B cell (primary cell): ENCODE measurements around the gene CLDN25. TPM values are rescaled to one million over a fixed set of nuclear protein-coding genes. Genes with fewer than 3 reads are reported as not detected.

ENCODE experiments used
- ATAC-seq: fragments of 200-7000 bp; cut with Tn5 transposase; one replicate; pipeline ENCODE4 v1.10.0; 2021; ENCODE audit warnings: low read depth, mild to moderate bottlenecking, moderate number of reproducible peaks, moderate library complexity
- CTCF ChIA-PET: fragments of 350-600 bp; sonication (Branson Sonifier 250); formaldehyde crosslinking; loops from one replicate; lab custom pipeline; 2021; ENCODE audit warnings: antibody characterized with exemption, inconsistent platforms; lab: Charles Lee
- POLR2A ChIA-PET: fragments of 350-600 bp; sonication (Branson Sonifier 250); formaldehyde crosslinking; loops from one replicate; lab custom pipeline; 2021; ENCODE audit warnings: antibody characterized with exemption; lab: Charles Lee
- DNase-seq: peaks from one replicate; pipeline ENCODE4 v3.0.0; 2013
- H2AFZ ChIP-seq: 2 replicates; pipeline ENCODE4 v1.6.1; 2012; ENCODE audit warnings: mild to moderate bottlenecking, low read depth, low read length; ENCODE audit not compliant: insufficient read depth, poor library complexity, severe bottlenecking
- H3K27ac ChIP-seq, 2 donors: 1 replicate in 1 of 2; 2 replicates in 1 of 2; pipeline ENCODE4 v1.5.1; 2012 to 2013; ENCODE audit warnings: low read length in 2 of 2, mild to moderate bottlenecking in 2 of 2, moderate library complexity in 1 of 2
- H3K27me3 ChIP-seq, 4 experiments: fragments of 200-600 bp in 1 of 4; sonication (generic) in 1 of 4; replicated peaks in 1 of 4; 1 replicate in 2 of 4; 2 replicates in 2 of 4; pipeline versions ENCODE4 v1.6.1 to v1.7.0; 2013 to 2016; ENCODE audit warnings: low read length in 3 of 4, mild to moderate bottlenecking in 2 of 4, mixed read lengths in 1 of 4, moderate library complexity in 1 of 4; ENCODE audit not compliant: insufficient read depth in 4 of 4, control insufficient read depth in 3 of 4; ENCODE audit errors: control extremely low read depth in 1 of 4
- H3K36me3 ChIP-seq, 2 experiments: replicated peaks in 1 of 2; 1 replicate in 1 of 2; 2 replicates in 1 of 2; pipeline versions ENCODE4 v1.6.1 to v1.7.1; 2013; ENCODE audit warnings: low read length in 1 of 2; ENCODE audit not compliant: insufficient read depth in 2 of 2, control insufficient read depth in 1 of 2; ENCODE audit errors: control extremely low read depth in 1 of 2, extremely low read depth in 1 of 2
- H3K4me1 ChIP-seq, 2 donors: fragments of 200-600 bp in 1 of 2; sonication (generic) in 1 of 2; 1 replicate in 1 of 2; 2 replicates in 1 of 2; pipeline versions ENCODE4 v1.5.1 to v1.6.1; 2013 to 2017; ENCODE audit warnings: low read length in 2 of 2; ENCODE audit not compliant: control insufficient read depth in 2 of 2, insufficient read depth in 2 of 2
- H3K4me2 ChIP-seq: replicated peaks from 2 replicates; pipeline ENCODE3; 2012; ENCODE audit warnings: mild to moderate bottlenecking, low read depth, low read length; ENCODE audit not compliant: poor library complexity, severe bottlenecking
- H3K4me3 ChIP-seq, 5 experiments: fragments of 200-600 bp in 1 of 5; sonication (generic) in 1 of 5; 1 replicate in 3 of 5; 2 replicates in 2 of 5; pipeline versions ENCODE4 v1.5.1 to v1.7.0; 2011 to 2016; ENCODE audit warnings: low read length in 4 of 5, mild to moderate bottlenecking in 4 of 5, low read depth in 2 of 5, control low read depth in 1 of 5, moderate library complexity in 1 of 5; ENCODE audit not compliant: insufficient read depth in 1 of 5; ENCODE audit errors: control extremely low read depth in 1 of 5, extremely low read depth in 1 of 5
- H3K79me2 ChIP-seq: fragments of 200-600 bp; sonication (generic); one replicate; pipeline ENCODE4 v1.6.0; 2016; ENCODE audit warnings: low read length; ENCODE audit not compliant: control insufficient read depth, insufficient read depth
- H3K9ac ChIP-seq: fragments of 200-600 bp; sonication (generic); 2 replicates; pipeline ENCODE4 v1.6.1; 2017; ENCODE audit warnings: mild to moderate bottlenecking, low read length, moderate library complexity
- H3K9me3 ChIP-seq, 3 donors: one replicate each; pipeline versions ENCODE4 v1.6.1 to v1.7.1; 2013; ENCODE audit warnings: low read length in 2 of 3; ENCODE audit not compliant: control insufficient read depth in 2 of 3, insufficient read depth in 1 of 3; ENCODE audit errors: control extremely low read depth in 1 of 3
- H4K20me1 ChIP-seq: 2 replicates; pipeline ENCODE4 v1.6.0; 2012; ENCODE audit warnings: mild to moderate bottlenecking, low read length; ENCODE audit not compliant: insufficient read depth, control insufficient read depth, poor library complexity, severe bottlenecking
- H3K27ac Mint-ChIP-seq: one replicate; pipeline ENCODE4 v1.8.0; 2021; ENCODE audit warnings: mixed read lengths
- H3K27me3 Mint-ChIP-seq: one replicate; pipeline ENCODE4 v1.8.0; 2021; ENCODE audit warnings: mixed read lengths
- H3K4me1 Mint-ChIP-seq: one replicate; pipeline ENCODE4 v1.8.0; 2021; ENCODE audit warnings: mixed read lengths
- H3K4me3 Mint-ChIP-seq: one replicate; pipeline ENCODE4 v1.8.0; 2021; ENCODE audit warnings: mixed read lengths
- H3K9me3 Mint-ChIP-seq: one replicate; pipeline ENCODE4 v1.8.0; 2022; ENCODE audit warnings: mixed read lengths; ENCODE audit not compliant: insufficient read depth
- CTCF ChIP-seq: fragments of 200-600 bp; IDR thresholded peaks from one replicate; pipeline ENCODE4 v1.8.0; 2022; ENCODE audit warnings: antibody characterized with exemption, mild to moderate bottlenecking
- EZH2 ChIP-seq: IDR thresholded peaks from 2 replicates; pipeline ENCODE4 v1.6.1; 2012; ENCODE audit warnings: borderline replicate concordance, low read depth, mild to moderate bottlenecking, moderate library complexity, low read length; ENCODE audit not compliant: insufficient read depth, poor library complexity, severe bottlenecking
- WGBS: methylation state at CpG from one replicate; pipeline ENCODE4 v1.1.5; 2013; ENCODE audit warnings: missing lambda C conversion rate; ENCODE audit not compliant: insufficient coverage; 5-methylcytosine and 5-hydroxymethylcytosine counted together
- intact Hi-C: fragments of 100-400 bp; cut with micrococcal nuclease; formaldehyde crosslinking; loops from one replicate; pipeline ENCODE4 v1.10.0; 2022
- polyA plus RNA-seq: library from polyadenylated mRNA; depleted of rRNA; stranded (reverse); fragments of >200 nt; gene quantifications from 2 replicates; pipeline ENCODE4 v1.2.3, GENCODE V29; 2012
- total RNA-seq, 2 donors: library from RNA; stranded (reverse); fragments of 120-200 nt in 1 of 2; gene quantifications; 1 replicate in 1 of 2; 2 replicates in 1 of 2; pipeline versions ENCODE4 v1.2.3 to v1.2.4, GENCODE V29; 2013 to 2022

The CLDN25 gene
- total and polyA plus RNA-seq, 2 donors (not counting 1 experiment from before 2014, with no cell fraction given): not detected

- Histone ChIP-seq H3K4me3 (peak overlapping the region; percentile 78 to 99 (median 88)), H3K27ac (peak overlapping the region in 1 of 2 donors; percentile 79)
- ATAC-seq: no peak
Observed at GRCh38 chr11:113774174-113774503, 5.5 kb upstream of the CLDN25 start.

More at GRCh38 chr11:113774174-113774503, 5.5 kb upstream of the CLDN25 start:
- Histone ChIP-seq H3K9ac (peak overlapping the region; percentile 85), H3K9me3 (no peaks in the 10 kb centered on the region), H3K79me2 (peaks cover 35% of the 10 kb centered on the region), H3K36me3 (peaks cover 2 to 6% of the 10 kb centered on the region in 2 experiments), H3K4me1 (peaks cover 0 to 12% of the 10 kb centered on the region in 2 donors), H2AFZ (peak overlapping the region; percentile 93), H3K4me2 (peak overlapping the region; percentile 80), H4K20me1 (no peaks in the 10 kb centered on the region), H3K27me3 (peaks cover 0 to 2% (median 0%) of the 10 kb centered on the region in 4 experiments)
- ChIA-PET CTCF (interaction anchor here (0.5 to 1.6 kb wide), 5 partner anchors 8 to 1874 kb away, joined by 3 to 5 read pairs (median 4); no protein-coding TSS in a partner anchor), POLR2A (no interaction called here)
- H3K9me3 Mint-ChIP-seq: no peaks in the 10 kb centered on the region
- H3K4me1 Mint-ChIP-seq: peaks cover 24% of the 10 kb centered on the region
- no CpG with 5 or more reads among the region's 1 CpG for WGBS
- H3K27ac Mint-ChIP-seq: peak overlapping the region; percentile 94
- H3K4me3 Mint-ChIP-seq: peak overlapping the region; percentile 97
- no peak for DNase-seq
- intact Hi-C loops: loop anchor here (2.0 kb wide), 2 partner anchors 1483 to 1547 kb away; partner anchors contain the start of gene PTS
- H3K27me3 Mint-ChIP-seq: peaks cover 10% of the 10 kb centered on the region
- TF ChIP-seq CTCF: peak; percentile 53
- TF ChIP-seq EZH2: no peak
